Uterus (tissue), 2 donors: ENCODE data around the gene SLC35F3.

Source experiments
- CTCF ChIP-seq, 4 experiments: fragments of 200-600 bp in 2 of 4; fragments of 450-650 bp in 2 of 4; sonication (generic) in 2 of 4; IDR thresholded peaks; one replicate each; pipeline ENCODE4 v1.5.1; 2016 to 2019; ENCODE audit warnings: antibody characterized with exemption in 4 of 4, mild to moderate bottlenecking in 2 of 4, moderate library complexity in 1 of 4
- POLR2A ChIP-seq, 2 donors: fragments of 450-650 bp; IDR thresholded peaks; one replicate each; pipeline ENCODE4 v1.6.1; 2016; ENCODE audit warnings: antibody characterized with exemption in 2 of 2, mild to moderate bottlenecking in 1 of 2, moderate library complexity in 1 of 2

- TF ChIP-seq CTCF (IDR thresholded peaks at IDR 0.05) (no peak), POLR2A (IDR thresholded peaks at IDR 0.05) (no peak)
Observed at GRCh38 chr1:234309243-234309597, 404.7 kb downstream of the SLC35F3 start.
